NOMO-1 treated with DMSO at 0.1 percent for 48 hours (cell line): ENCODE results near the gene ARMCX4.
"Not testable (repeated sequence)": the region's sequence is repeated elsewhere in the genome, so short reads cannot be mapped to it uniquely, and the experiment has no call there.

Experiments
- DNase-seq: peaks from one replicate; lab custom pipeline; 2025; ENCODE audit not compliant: unreplicated experiment; lab: John Stamatoyannopoulos, UW

ARMCX4 gene

GRCh38 chrX:101485212-101485949 is at the start of gene ARMCX4:
Gene ARMCX4, plus strand, starts transcription at chrX:101485456. Its CDS starts 3,134 bp downstream, at chrX:101488590.
- no peak for DNase-seq

GRCh38 chrX:101442085-101442484 is 43.2 kb upstream of the ARMCX4 start:
- no peak for DNase-seq

- no peak for DNase-seq
These were observed 36.0 kb upstream of the ARMCX4 start for GRCh38 chrX:101449279-101449678.

GRCh38 chrX:101450085-101450484 is 35.2 kb upstream of the ARMCX4 start:
- no peak for DNase-seq

GRCh38 chrX:101450961-101451360 is 34.3 kb upstream of the ARMCX4 start:
- DNase-seq, result no peak

- DNase-seq, result peak; percentile 66
These were observed 33.2 kb upstream of the ARMCX4 start for GRCh38 chrX:101452056-101452455.

GRCh38 chrX:101460669-101461068 is 24.6 kb upstream of the ARMCX4 start:
- no peak for DNase-seq

- no peak for DNase-seq
These were observed 22.4 kb upstream of the ARMCX4 start for GRCh38 chrX:101462892-101463291.

- DNase-seq, result no peak
These were observed 6.9 kb upstream of the ARMCX4 start for GRCh38 chrX:101478366-101478765.

GRCh38 chrX:101482296-101482695 is 3.0 kb upstream of the ARMCX4 start:
- DNase-seq, result no peak

GRCh38 chrX:101483705-101484104 is 1.6 kb upstream of the ARMCX4 start:
- DNase-seq, result no peak

- DNase-seq, result no peak
These were observed 1.1 kb upstream of the ARMCX4 start for GRCh38 chrX:101484135-101484534.

GRCh38 chrX:101488796-101489195 is 3.5 kb downstream of the ARMCX4 start:
- DNase-seq, result no peak

GRCh38 chrX:101491943-101492342 is 6.7 kb downstream of the ARMCX4 start:
- DNase-seq, result no peak

- DNase-seq, result no peak
These were observed 8.0 kb downstream of the ARMCX4 start for GRCh38 chrX:101493225-101493624.

GRCh38 chrX:101502929-101503328 is 17.7 kb downstream of the ARMCX4 start:
- not testable (repeated sequence) for DNase-seq

GRCh38 chrX:101507372-101507771 is 22.1 kb downstream of the ARMCX4 start:
- no peak for DNase-seq

- DNase-seq, result no peak
These were observed 22.7 kb downstream of the ARMCX4 start for GRCh38 chrX:101507986-101508385.

GRCh38 chrX:101530944-101531343 is 45.7 kb downstream of the ARMCX4 start:
- DNase-seq, result no peak
